ENCODE data around the gene MAGEC3. TPM values are rescaled to one million over a fixed set of nuclear protein-coding genes. Genes with fewer than 3 reads are reported as not detected.

Gene MAGEC3
- total RNA-seq, 1 experiment from 2014 or later: not detected

DNA sequence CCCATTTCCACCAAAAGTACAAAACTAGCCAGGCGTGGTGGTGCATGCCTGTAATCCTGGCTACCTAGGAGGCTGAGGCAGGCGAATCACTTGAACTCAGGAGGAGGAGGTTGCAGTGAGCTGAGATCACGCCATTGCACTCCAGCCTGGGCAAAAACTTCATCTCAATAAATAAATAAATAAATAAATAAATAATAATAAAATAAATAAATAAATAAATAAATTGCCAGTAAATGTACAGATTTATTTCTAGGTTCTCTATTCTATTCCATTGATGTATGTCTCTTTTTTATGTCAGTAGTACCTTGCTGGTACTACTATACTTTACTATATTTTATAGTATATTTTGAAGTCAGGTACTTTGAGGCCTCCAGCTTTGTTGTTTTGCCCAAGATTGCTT is 109.2 kb downstream of the MAGEC3 start:
- no peak for DNase-seq (ENCODE audit: low spot score)

Other genes with a start within 250 kb of the MAGEC3 start
- gene SPANXA2, start 248.6 kb upstream of the MAGEC3 start, total RNA-seq (2014; rRNA removed; shearing (Covaris generic)): 160 and 223 TPM in 2 replicates
- gene SPANXD, start 139.6 kb upstream of the MAGEC3 start, total RNA-seq (2014; rRNA removed; shearing (Covaris generic)): 65.9 and 74.7 TPM in 2 replicates
- 6.7 and 7.4 TPM in 2 replicates for gene MAGEC1, start 65.6 kb downstream of the MAGEC3 start, total RNA-seq (2014; rRNA removed; shearing (Covaris generic))